ENCODE measurements around the gene NALCN.

NALCN gene

GRCh38 chr13:101111894-101112293 is 304.4 kb downstream of the NALCN start:
- DNase-seq = no peak

- no peak for DNase-seq
Observed at GRCh38 chr13:101109005-101109404, 307.3 kb downstream of the NALCN start.

- DNase-seq = no peak
Observed at GRCh38 chr13:101098873-101099272, 317.4 kb downstream of the NALCN start.

- no peak for DNase-seq
Observed at GRCh38 chr13:101092985-101093384, 323.3 kb downstream of the NALCN start.

GRCh38 chr13:101090287-101090686 is 326.0 kb downstream of the NALCN start:
- DNase-seq = no peak

GRCh38 chr13:101085551-101085950 is 330.8 kb downstream of the NALCN start:
- DNase-seq = no peak

GRCh38 chr13:101082441-101082840 is 333.9 kb downstream of the NALCN start:
- DNase-seq = no peak

GRCh38 chr13:101080616-101081015 is 335.7 kb downstream of the NALCN start:
- DNase-seq = no peak

GRCh38 chr13:101065329-101065728 is 351.0 kb downstream of the NALCN start:
- no peak for DNase-seq

GRCh38 chr13:101059793-101060192 is 356.5 kb downstream of the NALCN start:
- DNase-seq = no peak

- no peak for DNase-seq
Observed at GRCh38 chr13:101058841-101059240, 357.5 kb downstream of the NALCN start.

GRCh38 chr13:101053301-101054093 is 362.8 kb downstream of the NALCN start:
- no peak for DNase-seq

GRCh38 chr13:101049166-101049850 is 367.0 kb downstream of the NALCN start:
- peak; percentile 8 for DNase-seq

- DNase-seq = no peak
Observed at GRCh38 chr13:101036546-101036945, 379.8 kb downstream of the NALCN start.

- no peak for DNase-seq
Observed at GRCh38 chr13:101035119-101035620, 381.1 kb downstream of the NALCN start.

- no peak for DNase-seq
Observed at GRCh38 chr13:101026736-101027398, 389.4 kb downstream of the NALCN start.

GRCh38 chr13:101026328-101026727 is 390.0 kb downstream of the NALCN start:
- DNase-seq = no peak

- no peak for DNase-seq
Observed at GRCh38 chr13:101025925-101026324, 390.4 kb downstream of the NALCN start.

GRCh38 chr13:101025519-101025918 is 390.8 kb downstream of the NALCN start:
- no peak for DNase-seq

GRCh38 chr13:101019126-101019525 is 397.2 kb downstream of the NALCN start:
- no peak for DNase-seq

GRCh38 chr13:101018720-101019119 is 397.6 kb downstream of the NALCN start:
- DNase-seq = no peak

GRCh38 chr13:101017123-101017872 is 399.0 kb downstream of the NALCN start:
- DNase-seq = no peak

GRCh38 chr13:101016475-101016874 is 399.8 kb downstream of the NALCN start:
- DNase-seq = no peak

Data from DMS53 (cell line).